ENCODE data around the gene LNPEP.

GRCh38 chr5:96927008-96927407, 8.9 kb upstream of the LNPEP start:
- TF ChIP-seq ZNF839 (CRISPR knock-in tag; IDR thresholded peaks at IDR 0.05; ENCODE audit: borderline replicate concordance) = no peak
- TF ChIP-seq RAD21 (CRISPR knock-in tag; IDR thresholded peaks at IDR 0.05) = no peak
- no peak for TF ChIP-seq ZNF776 (CRISPR knock-in tag; IDR thresholded peaks at IDR 0.05)
- TF ChIP-seq POLR2A (IDR thresholded peaks at IDR 0.05; ENCODE audit: insufficient read depth in 1 of 2, low read depth in 2 of 2, low read length in 2 of 2) = no peak
- TF ChIP-seq ZNF784 (CRISPR knock-in tag; IDR thresholded peaks at IDR 0.05; ENCODE audit: borderline replicate concordance) = no peak
- no peak for TF ChIP-seq KAT2B (IDR thresholded peaks at IDR 0.05; ENCODE audit: borderline replicate concordance, low read depth, low read length)
- no peak for TF ChIP-seq ZUFSP (CRISPR knock-in tag; IDR thresholded peaks at IDR 0.05; ENCODE audit: borderline replicate concordance)
- no peak for TF ChIP-seq RFX5 (IDR thresholded peaks at IDR 0.05; ENCODE audit: low read depth, low read length)
- TF ChIP-seq MXD1 (CRISPR knock-in tag; IDR thresholded peaks at IDR 0.05) = no peak
- no peak for TF ChIP-seq CTCF (CRISPR knock-in tag; IDR thresholded peaks at IDR 0.05)
- TF ChIP-seq ZNF17 (CRISPR knock-in tag; IDR thresholded peaks at IDR 0.05) = no peak

Measured in HepG2 (cell line).